Endothelial cell of umbilical vein (primary cell): Measurements from ENCODE around the gene AUTS2. TPM values are rescaled to one million over a fixed set of nuclear protein-coding genes. Genes with fewer than 3 reads are reported as not detected.

ENCODE experiments used
- BruUV-seq: library from RNA; stranded (reverse); fragments of 400-500 nt; replicated peaks from 2 replicates; lab custom pipeline; 2021; lab: Mats Ljungman, UMichigan
- CTCF ChIA-PET: fragments of 300-600, 350-600 bp; sonication (Branson Sonifier 250); formaldehyde crosslinking; loops from one replicate; lab custom pipeline; 2021; ENCODE audit warnings: antibody characterized with exemption, inconsistent platforms; lab: Charles Lee
- POLR2A ChIA-PET: fragments of 300-600, 350-600 bp; sonication (Branson Sonifier 250); formaldehyde crosslinking; loops from one replicate; lab custom pipeline; 2021; ENCODE audit warnings: antibody characterized with exemption, inconsistent platforms; lab: Charles Lee
- DNase-seq: peaks from one replicate; pipeline ENCODE4 v3.0.0-alpha.2; 2011; ENCODE audit warnings: low read depth, low spot score
- FAIRE-seq: peaks from 2 replicates; lab custom pipeline; 2011; peaks lifted over from hg19 to GRCh38; lab: Jason Lieb, UNC
- H2AFZ ChIP-seq: 2 replicates; pipeline ENCODE4 v1.6.0; 2012; ENCODE audit warnings: low read depth, low read length, control low read depth, inconsistent platforms
- H3K27ac ChIP-seq: 2 replicates; pipeline ENCODE4 v1.5.1; 2011; ENCODE audit warnings: low read depth, mild to moderate bottlenecking, control low read depth, low read length, moderate library complexity; ENCODE audit not compliant: insufficient read depth
- H3K27me3 ChIP-seq, 2 experiments: 2 replicates each; pipeline versions ENCODE4 v1.6.0 to v1.6.1; 2011; ENCODE audit warnings: low read length in 2 of 2, mixed read lengths in 1 of 2; ENCODE audit not compliant: control insufficient read depth in 2 of 2, insufficient read depth in 2 of 2
- H3K36me3 ChIP-seq, 2 experiments: 2 replicates in 1 of 2; 3 replicates in 1 of 2; pipeline ENCODE4 v1.5.1; 2011; ENCODE audit warnings: low read length in 2 of 2, mild to moderate bottlenecking in 1 of 2, moderate library complexity in 1 of 2; ENCODE audit not compliant: control insufficient read depth in 2 of 2, insufficient read depth in 2 of 2; ENCODE audit errors: extremely low read depth in 1 of 2
- H3K4me1 ChIP-seq: 3 replicates; pipeline ENCODE4 v1.5.1; 2011; ENCODE audit warnings: mild to moderate bottlenecking, low read length; ENCODE audit not compliant: control insufficient read depth, insufficient read depth; ENCODE audit errors: extremely low read depth
- H3K4me2 ChIP-seq: 2 replicates; pipeline ENCODE4 v1.6.1; 2011; ENCODE audit warnings: low read length, control low read depth, mixed read lengths; ENCODE audit not compliant: insufficient read depth
- H3K4me3 ChIP-seq, 3 experiments: fragments of 200-600 bp in 1 of 3; sonication (generic), shearing (Covaris generic) in 1 of 3; replicated peaks in 1 of 3; 2 replicates each; pipeline ENCODE4 v1.5.1; 2011 to 2016; ENCODE audit warnings: control low read depth in 3 of 3, low read length in 3 of 3, mild to moderate bottlenecking in 2 of 3, inconsistent platforms in 1 of 3, low read depth in 1 of 3, moderate library complexity in 1 of 3; ENCODE audit not compliant: insufficient read depth in 1 of 3
- H3K79me2 ChIP-seq: 2 replicates; pipeline ENCODE4 v1.6.0; 2012; ENCODE audit warnings: low read length, inconsistent platforms; ENCODE audit not compliant: control insufficient read depth, insufficient read depth
- H3K9ac ChIP-seq: replicated peaks from 2 replicates; pipeline ENCODE3; 2011; ENCODE audit warnings: low read length, control low read depth; ENCODE audit not compliant: insufficient read depth; ENCODE audit errors: extremely low read depth
- H3K9me1 ChIP-seq: replicated peaks from 3 replicates; pipeline ENCODE4 v1.6.0; 2011; ENCODE audit warnings: mild to moderate bottlenecking, low read length; ENCODE audit not compliant: control insufficient read depth, insufficient read depth; ENCODE audit errors: extremely low read depth
- H3K9me3 ChIP-seq: replicated peaks from 2 replicates; pipeline ENCODE4 v1.5.1; 2012; ENCODE audit warnings: low read length, inconsistent platforms; ENCODE audit not compliant: control insufficient read depth, insufficient read depth
- H4K20me1 ChIP-seq: replicated peaks from 2 replicates; pipeline ENCODE3; 2011; ENCODE audit warnings: mild to moderate bottlenecking, low read length; ENCODE audit not compliant: control insufficient read depth, insufficient read depth; ENCODE audit errors: extremely low read depth
- CTCF ChIP-seq, 2 donors: IDR thresholded peaks; 1 replicate in 1 of 2; 2 replicates in 1 of 2; pipeline ENCODE4 v1.5.1; 2011; ENCODE audit warnings: low read length in 2 of 2, mild to moderate bottlenecking in 2 of 2, moderate library complexity in 2 of 2, control low read depth in 1 of 2, inconsistent platforms in 1 of 2, low read depth in 1 of 2; ENCODE audit not compliant: insufficient read depth in 1 of 2; ENCODE audit errors: extremely low read depth in 1 of 2
- EZH2 ChIP-seq: IDR thresholded peaks from 2 replicates; pipeline ENCODE4 v1.6.1; 2012; ENCODE audit warnings: borderline replicate concordance, low read depth, mild to moderate bottlenecking, moderate library complexity, low read length, inconsistent platforms; ENCODE audit not compliant: severe bottlenecking
- FOS ChIP-seq: IDR thresholded peaks from 2 replicates; pipeline ENCODE4 v1.6.1; 2011; ENCODE audit warnings: mild to moderate bottlenecking, low read length, moderate library complexity, borderline replicate concordance; ENCODE audit not compliant: insufficient read depth
- JUN ChIP-seq: IDR thresholded peaks from 2 replicates; pipeline ENCODE4 v1.6.1; 2011; ENCODE audit warnings: borderline replicate concordance, low read depth; ENCODE audit not compliant: insufficient read length, insufficient read depth
- MYC ChIP-seq: IDR thresholded peaks from one replicate; pipeline ENCODE4 v1.6.1; 2011; ENCODE audit warnings: mild to moderate bottlenecking, low read depth, low read length
- dilution Hi-C: fragments of 300-500 bp; cut with MboI; formaldehyde crosslinking; loops from one replicate; pipeline ENCODE4 v1.15.0; 2019; ENCODE audit warnings: low sequenced_read_pairs; ENCODE audit not compliant: extremely low pct_ligation_motif_present
- intact Hi-C: fragments of 100-400 bp; cut with micrococcal nuclease; formaldehyde crosslinking; loops from one replicate; pipeline ENCODE4 v1.10.0; 2022
- polyA plus RNA-seq, 4 experiments: library from polyadenylated mRNA; depleted of rRNA in 3 of 4; stranded (reverse) in 3 of 4; unstranded in 1 of 4; fragments of >200 nt; gene quantifications; 2 replicates each; pipeline versions ENCODE4 v1.2.1 to v1.2.3, GENCODE V29; 2011 to 2012; ENCODE audit warnings: missing spikeins in 1 of 4
- total RNA-seq: library from RNA; stranded (reverse); gene quantifications from 2 replicates; pipeline ENCODE4 v1.2.3, GENCODE V29; 2021
- TF ChIP-seq, protein P1 (sequence below): IDR thresholded peaks from 2 replicates; pipeline ENCODE4 v1.6.1; 2011; ENCODE audit not compliant: insufficient read depth, insufficient read length

Gene AUTS2
- total and polyA plus RNA-seq, 2 donors (not counting 3 experiments of a cell fraction or from before 2014, with no cell fraction given) = 0.59 to 8.0 TPM

DNA sequence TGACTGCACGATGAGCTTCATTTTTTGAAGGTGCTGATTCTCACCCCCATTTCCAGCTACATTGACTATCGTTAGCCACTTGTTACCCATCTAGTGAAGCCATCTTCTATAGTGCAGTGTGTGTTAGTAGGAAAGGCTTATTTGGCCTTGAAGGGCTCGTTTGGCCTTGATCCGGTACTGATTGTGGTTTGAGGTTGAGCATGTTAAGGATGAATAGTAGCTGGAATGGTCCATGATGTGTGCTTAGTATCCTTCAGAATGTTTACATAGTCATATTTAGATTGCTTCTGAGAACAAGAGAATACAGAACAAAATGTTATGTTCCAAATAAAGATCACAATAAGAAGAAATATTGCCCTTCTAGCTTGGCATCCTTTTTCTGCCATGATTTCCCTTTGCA lies 591.5 kb downstream of the AUTS2 start:
- POLR2A ChIA-PET = no interaction called here
- dilution Hi-C loops = no loop called here
- H3K4me3 ChIP-seq = no peak overlapping the region
- H3K4me1 ChIP-seq = no peaks in the 10 kb centered on the region
- H3K27me3 ChIP-seq = no peaks in the 10 kb centered on the region
- no peaks in the 10 kb centered on the region for H3K79me2 ChIP-seq
- H3K27ac ChIP-seq = no peak overlapping the region
- DNase-seq = no peak
- TF ChIP-seq MYC (no peak), FOS (no peak), JUN (no peak), EZH2 (no peak), CTCF (IDR thresholded peaks at IDR 0.05; ENCODE audit: extremely low read depth in 1 of 2, insufficient read depth in 1 of 2, low read depth in 1 of 2, low read length in 2 of 2) (no peak)
- TF ChIP-seq, protein P1, sequence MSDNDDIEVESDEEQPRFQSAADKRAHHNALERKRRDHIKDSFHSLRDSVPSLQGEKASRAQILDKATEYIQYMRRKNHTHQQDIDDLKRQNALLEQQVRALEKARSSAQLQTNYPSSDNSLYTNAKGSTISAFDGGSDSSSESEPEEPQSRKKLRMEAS = no peak
- no peaks in the 10 kb centered on the region for H3K9me1 ChIP-seq
- CTCF ChIA-PET = no interaction called here
- no peak overlapping the region for H3K9ac ChIP-seq
- no peak overlapping the region for H2AFZ ChIP-seq
- intact Hi-C loops = loop anchor here (10.0 kb wide), 1 partner anchor 505 kb away; no protein-coding TSS in a partner anchor
- no peaks in the 10 kb centered on the region for H4K20me1 ChIP-seq
- no peak overlapping the region for H3K4me2 ChIP-seq
- no TSS peak for BruUV-seq
- FAIRE-seq = no peak
- H3K9me3 ChIP-seq = no peaks in the 10 kb centered on the region
- H3K36me3 ChIP-seq = no peaks in the 10 kb centered on the region
